GM19455 (cell line): ENCODE results near the gene ZFAND4.
"Not testable (repeated sequence)": the region's sequence is repeated elsewhere in the genome, so short reads cannot be mapped to it uniquely, and the experiment has no call there.

Experiments used
- ATAC-seq: cut with Tn5 transposase; IDR thresholded peaks from one replicate; pipeline ENCODE4 v1.9.1; 2021; ENCODE audit not compliant: unreplicated experiment

The ZFAND4 gene

DNA sequence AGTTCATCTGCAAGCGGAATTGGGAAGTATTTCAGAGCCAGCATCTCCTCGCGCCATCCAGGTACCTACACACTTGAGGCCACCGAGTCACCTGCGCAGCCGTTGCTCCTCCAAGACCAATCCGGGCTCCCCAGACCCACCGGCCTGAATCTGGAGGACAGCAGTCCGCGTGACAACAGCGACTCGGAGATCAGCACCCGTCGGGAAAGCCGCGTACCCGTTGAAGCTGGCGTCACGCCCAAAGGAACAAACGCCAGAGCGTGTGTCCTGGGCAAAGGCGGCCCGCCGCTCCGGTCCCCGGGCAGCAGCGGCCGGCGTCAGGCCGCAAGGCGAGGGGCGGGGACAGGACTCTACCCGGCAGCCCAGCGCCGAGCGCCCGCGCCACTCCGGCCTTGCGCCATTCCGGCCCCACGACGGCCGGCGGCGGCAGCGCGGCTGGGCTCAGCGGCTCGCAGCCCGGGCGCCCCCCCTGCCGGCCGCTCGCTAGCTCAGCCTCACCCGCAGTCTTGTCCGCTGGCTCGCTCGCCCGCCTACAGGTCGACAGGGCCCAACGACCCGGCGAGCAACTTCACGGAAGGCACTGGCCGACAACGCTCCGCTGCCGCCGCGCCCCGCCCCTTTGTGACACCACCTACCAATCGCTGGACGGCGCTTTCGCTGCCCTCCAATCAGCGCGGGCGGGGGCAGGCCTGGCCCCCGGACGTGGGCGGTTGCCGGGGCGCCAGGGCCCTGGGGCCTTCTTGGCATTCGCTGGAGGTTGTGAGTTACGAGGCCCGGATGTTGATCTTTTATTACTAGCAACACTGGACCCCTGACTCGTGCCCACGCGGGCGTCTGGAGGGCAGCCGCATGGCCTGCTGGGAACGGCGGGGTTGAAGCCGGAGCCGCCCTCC lies at the start of gene ZFAND4:
Gene ZFAND4, minus strand, starts transcription at position 592 of the 893 bp plus-strand sequence. CDS start 9,047 bp downstream, outside the sequence.
- peak; percentile 95 for ATAC-seq

DNA sequence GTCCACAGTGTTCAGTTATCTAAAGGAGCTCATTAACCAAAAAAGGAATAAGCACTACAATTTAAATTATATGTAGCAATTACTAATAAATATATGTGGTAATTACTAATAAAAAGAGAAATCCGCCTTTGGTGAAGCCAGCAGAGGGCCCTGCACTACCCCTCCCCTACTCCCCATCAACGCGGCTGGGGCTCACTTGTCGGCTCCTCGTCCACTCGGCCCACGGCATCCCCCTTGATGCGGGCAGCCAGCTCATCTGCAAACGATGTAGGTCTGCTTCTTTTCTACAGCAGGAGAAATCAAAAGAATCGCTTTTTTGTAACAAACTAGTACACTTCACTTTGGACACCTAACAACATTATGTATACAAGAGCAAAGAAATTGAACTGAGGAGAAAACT lies 48.9 kb upstream of the ZFAND4 start:
- not testable (repeated sequence) for ATAC-seq

DNA sequence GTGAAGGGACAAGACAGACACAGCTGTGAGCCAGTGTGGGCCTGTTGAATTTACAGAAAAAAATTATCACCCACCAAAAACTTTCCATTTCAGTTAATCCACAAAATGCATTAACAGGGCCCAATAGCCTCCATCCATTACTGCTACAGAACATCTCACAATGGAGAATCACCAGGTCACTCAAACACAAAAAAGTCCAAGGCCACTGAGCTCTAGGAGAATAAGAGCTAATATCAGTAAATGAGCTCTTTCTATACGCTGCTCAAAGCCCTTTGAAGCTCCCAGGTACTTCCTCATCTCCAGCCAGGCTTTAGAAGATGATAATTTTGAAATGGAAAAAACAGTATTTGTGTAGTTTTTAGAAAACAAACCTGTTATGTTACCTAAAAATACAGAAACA lies 45.1 kb upstream of the ZFAND4 start:
- ATAC-seq = not testable (repeated sequence)

DNA sequence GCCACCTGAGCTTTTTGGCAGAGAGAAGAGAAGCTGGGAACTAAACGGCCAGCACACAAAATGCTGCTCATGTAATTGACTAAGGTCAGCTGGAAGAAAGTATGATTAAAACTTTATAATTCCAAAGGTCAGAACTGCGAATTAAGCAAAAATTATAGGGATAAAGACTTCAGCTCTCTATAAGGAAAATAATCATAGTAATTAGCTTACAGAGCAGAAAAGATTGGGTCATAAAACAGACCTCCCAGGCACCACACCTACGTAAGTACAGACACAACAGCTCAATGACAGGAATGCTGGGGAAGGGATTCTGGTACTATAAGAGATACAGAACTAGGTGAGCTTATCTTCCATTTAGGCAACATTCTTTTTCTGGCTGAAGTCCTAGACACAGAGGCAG lies 44.5 kb upstream of the ZFAND4 start:
- ATAC-seq = not testable (repeated sequence)

DNA sequence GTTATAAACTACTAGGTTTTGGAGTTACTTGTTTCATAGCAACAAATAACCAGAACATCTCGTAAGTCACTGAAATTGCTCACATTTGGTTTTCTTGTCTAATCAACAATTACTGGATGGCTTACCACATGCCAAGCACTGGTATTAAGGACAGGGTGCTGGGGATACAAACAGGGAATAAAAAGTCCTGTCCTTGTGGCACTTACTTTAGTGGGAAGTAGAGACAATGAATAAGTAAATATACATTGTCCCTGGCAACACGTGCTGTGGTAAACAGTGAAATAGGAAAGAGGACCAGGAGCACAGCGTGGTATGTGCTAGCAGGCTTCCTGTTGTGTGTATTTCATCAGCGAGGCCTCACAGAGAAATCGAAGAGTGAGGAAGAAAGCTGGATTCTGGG lies 38.7 kb upstream of the ZFAND4 start:
- not testable (repeated sequence) for ATAC-seq

DNA sequence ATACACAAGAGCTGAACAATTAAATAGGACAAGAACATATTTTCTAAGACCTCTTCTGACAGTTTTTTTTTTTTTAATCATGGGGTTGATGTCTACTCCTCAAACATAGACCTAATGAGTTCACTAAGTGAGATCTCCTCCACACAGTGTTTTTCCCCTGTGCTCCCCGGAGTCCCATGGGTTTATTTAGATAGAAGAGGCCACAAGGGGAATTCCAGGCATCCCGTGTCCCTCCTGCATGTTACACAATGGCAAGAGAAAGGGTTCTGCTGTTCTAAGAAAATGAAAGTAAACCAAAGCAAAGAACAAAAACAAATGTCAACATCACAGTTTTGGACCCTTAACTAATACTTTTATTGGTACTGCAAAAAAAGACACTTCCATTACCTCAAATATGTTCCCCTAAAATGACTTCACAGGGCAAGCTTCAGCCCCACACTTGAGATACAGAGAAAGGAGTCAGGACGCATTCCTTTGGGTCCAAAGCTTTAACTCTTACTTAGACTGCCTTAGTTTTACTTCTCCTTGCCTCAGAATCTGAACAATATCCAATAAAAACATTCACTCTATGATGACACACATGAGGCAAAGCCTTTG lies 37.7 kb upstream of the ZFAND4 start:
- peak; percentile 71 for ATAC-seq

DNA sequence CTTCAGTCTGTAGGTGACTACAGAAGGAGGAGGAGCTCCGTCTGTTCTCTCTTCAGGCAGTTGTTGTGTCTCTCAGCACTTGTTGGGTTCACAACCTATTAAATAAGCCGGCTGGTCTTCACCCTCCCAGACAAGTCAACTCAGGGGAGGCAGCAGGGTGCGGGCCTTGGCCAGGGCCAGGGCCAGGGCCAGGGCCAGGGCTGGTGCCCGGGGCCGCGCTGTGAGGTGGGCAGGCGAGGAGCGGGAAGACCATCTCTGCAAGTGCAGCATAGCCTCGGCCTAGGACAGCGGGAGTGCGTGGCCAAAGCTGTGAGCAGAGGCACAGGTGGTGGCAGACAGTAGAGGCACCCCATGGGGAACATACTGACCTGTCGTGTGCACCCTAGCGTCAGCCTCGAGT lies 5.9 kb upstream of the ZFAND4 start:
- ATAC-seq = not testable (repeated sequence)

DNA sequence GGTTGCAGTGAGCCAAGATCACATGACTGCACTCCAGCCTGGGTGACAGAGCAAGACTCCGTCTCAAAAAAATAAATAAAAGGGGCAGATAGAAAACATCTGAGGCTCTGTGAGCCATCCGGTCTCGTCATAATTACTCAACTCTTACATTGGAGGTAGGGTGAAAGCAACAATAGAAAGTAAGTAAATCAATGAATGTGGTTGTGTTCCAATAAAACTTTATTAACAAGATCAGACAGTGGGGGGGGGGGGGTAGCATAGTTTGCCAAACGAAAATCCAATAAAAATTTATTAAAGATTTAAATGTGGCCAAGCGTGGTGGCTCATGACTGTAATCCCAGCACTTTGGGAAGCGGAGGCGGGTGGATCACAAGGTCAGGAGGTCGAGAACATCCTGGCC lies 2.8 kb upstream of the ZFAND4 start:
- no peak for ATAC-seq

DNA sequence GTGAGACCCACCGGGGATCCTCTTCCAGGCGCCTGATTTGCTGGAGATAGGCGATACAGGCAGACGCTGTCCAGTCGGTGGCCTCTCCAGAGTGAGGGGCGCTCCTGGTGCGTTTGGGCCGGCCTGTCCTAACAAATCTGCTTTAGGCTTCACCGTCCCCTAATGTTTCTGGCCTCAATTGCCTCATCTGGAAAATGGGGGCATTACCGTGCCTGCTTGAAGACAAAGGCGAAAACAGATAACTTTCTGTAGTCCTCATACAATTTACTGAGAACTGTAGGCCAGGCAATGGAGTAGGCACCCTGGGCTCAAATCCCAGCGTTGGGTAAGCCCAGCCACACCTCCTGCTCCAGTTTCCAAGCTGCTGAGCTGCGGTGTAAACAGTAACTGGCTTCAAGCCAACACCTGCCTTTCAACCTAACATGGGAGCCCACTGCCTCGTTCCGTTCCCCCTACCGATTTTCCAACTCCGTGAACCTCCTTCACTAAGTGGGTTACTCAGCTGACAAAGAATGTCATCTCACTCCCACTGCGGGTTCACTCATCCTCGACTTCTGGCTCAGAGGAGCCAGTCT lies 589 bp upstream of the ZFAND4 start:
- ATAC-seq = no peak

DNA sequence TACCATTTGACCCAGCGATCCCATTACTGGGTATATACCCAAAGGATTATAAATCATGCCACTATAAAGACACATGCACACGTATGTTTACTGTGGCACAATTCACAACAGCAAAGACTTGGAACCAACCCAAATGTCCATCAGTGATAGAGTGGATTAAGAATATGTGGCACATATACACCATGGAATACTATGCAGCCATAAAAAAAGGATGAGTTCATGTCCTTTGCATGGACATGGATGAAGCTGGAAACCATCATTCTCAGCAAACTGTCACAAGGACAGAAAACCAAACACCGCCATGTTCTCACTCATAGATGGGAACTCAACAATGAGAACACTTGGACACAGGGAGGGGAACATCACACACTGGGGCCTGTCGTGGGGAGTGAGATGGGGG lies 1.3 kb downstream of the ZFAND4 start:
- ATAC-seq = not testable (repeated sequence)

DNA sequence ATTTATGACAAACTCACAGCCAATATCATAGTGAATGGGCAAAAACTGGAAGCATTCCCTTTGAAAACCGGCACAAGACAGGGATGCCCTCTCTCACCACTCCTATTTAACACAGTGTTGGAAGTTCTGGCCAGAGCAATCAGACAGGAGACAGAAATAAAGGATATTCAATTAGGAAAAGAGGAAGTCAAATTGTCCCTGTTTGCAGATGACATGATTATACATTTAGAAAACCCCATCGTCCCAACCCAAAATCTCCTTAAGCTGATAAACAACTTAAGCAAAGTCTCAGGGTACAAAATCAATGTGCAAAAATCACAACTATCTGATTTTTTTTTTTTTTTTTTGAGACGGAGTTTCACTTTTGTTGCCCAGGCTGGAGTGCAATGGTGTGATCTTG lies 2.7 kb downstream of the ZFAND4 start:
- not testable (repeated sequence) for ATAC-seq

DNA sequence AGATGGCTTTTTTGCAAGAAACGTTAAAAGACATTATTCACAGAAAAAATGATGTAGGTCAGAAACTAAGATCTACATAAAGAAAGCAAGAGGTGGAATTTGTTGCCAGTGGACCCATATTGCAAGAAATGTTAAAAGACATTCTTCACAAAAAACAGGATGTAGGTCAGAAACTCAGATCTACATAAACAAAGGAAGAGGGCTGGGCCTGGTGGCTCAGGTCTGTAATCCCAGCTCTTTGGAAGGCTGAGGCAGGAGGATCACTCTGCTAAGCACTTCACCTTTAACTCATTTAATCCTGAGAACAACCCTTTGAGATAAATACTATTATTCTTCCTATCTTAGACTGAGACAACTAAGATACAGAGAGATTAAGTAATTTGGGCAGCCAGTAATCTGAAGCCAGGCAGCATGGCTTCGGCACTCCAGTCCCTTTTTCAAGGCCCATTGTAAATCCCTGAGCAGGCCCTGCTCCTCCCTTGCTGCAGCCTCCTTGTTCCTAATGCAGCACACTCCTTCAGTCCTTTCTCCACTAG lies 11.6 kb downstream of the ZFAND4 start:
- ATAC-seq = no peak

DNA sequence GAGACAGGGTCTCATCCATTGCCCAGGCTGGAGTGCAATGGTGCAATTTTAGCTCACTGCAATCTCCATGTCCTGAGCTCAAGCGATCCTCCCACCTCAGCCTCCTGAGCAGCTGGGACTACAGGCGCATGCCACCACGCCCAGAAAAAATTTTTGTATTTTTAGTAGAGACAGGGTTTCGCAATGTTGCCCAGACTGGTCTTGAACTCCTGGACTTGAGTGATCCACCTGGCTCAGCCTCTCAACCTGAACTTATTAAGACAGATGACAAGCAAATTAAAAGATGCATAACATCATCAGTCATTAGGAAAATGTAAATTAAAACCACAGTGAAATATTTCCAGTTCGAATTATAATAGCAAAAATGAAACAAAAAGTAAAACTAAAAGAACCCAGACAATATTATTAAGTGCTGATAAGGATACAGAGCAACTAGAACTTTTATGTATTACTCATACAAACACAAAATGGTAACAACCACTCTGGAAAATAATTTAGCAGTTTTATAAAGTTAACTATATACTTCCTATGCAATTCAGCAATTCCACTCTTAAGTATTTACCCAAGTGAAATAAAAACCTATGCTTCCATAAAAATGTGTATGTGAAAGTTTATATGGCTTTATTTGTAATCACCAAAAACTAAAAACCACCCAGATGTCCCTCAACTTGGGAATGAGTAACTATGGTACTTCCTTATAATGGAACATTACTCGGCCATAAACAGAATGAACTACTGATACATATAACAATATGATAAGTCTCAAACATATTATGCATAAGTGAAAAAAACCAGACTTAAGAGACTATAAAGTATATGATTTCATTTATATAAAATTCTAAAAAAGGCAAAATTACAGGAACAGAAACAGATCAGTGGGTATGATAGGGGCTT lies 15.3 kb downstream of the ZFAND4 start:
- ATAC-seq = no peak

DNA sequence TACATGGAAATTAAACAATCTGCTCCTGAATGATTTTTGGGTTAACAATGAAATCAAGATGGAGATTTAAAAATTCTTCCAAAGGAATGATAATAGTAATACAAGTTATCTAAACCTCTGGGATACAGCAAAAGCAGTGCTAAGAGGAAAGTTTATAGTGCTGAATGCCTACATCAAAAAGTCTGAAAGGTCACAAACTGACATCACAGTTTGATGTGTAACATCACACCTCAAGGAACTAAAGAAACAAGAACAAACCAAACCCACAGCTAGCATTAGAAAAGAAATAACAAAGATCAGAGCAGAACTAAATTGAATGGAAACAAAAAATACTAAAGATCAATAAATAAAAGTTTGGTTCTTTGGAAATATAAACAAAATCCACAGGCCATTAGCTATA lies 17.4 kb downstream of the ZFAND4 start:
- ATAC-seq = no peak

DNA sequence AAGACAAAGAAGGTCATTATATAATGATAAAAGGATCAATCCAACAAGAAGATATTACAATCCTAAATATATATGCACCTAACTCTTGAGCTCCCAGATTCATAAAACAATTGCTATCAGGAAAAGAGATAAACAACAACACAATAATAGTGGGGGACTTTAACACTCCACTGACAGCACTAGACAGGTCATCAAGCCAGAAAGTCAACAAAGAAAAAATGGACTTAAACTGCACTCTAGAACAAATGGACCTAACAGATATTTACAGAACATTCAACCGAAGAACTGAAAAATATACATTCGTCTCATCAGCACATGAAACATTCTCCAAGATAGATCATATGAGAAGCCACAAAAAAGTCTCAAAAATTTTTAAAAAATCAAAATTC lies 17.8 kb downstream of the ZFAND4 start:
- not testable (repeated sequence) for ATAC-seq

DNA sequence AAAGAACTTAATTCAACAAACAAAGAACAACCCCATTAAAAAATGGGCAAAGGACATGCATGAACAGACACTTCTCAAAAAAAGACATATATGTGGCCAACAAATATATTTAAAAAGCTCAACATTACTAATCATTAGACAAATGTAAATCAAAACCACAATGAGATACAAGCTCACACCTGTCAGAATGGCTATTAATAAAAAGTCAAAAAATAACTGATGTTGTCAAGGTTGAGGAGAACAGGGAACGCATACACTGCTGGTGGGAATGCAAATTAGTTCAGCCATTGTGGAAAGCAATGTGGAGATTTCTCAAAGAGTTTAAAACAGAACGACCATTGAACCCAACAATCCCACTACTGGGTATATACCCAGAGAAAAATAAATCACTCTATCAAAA lies 19.1 kb downstream of the ZFAND4 start:
- no peak for ATAC-seq

DNA sequence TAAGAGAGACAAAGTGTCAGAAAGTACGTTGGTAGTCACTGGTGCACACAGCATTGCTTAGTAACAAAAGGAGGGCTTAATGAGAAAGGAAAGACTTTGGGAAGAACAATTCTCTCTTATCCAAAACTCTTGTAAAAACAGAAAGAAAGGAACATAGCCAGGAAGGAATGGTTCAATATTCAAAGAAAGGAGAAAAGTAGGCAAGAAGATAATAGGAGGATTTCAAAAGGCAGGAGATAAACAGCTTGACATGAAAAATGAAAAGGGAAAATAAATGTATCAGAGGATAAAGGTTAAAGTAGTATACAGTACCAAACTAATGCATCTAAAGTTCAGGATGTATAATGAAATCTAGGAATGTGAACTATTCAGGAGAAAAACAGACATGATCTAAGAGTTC lies 20.1 kb downstream of the ZFAND4 start:
- ATAC-seq = no peak

DNA sequence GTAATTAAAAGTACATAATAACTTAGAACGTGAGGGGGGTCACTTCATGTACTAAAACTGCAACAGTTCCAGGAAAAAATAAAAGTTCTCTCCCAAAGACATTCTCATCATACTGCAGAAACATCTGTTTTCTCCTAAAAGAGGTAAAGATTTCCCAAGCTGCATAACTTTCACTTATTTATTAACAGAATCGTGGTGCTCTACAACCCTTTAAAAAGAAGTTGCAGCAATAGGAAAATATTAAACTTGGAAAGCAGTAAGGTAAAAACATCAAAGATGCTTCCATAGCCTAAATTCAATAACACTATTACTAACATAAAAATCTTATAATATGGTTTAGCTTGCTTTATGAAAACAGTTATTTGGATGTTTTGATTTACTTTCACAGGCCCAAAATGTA lies 23.3 kb downstream of the ZFAND4 start:
- ATAC-seq = no peak

DNA sequence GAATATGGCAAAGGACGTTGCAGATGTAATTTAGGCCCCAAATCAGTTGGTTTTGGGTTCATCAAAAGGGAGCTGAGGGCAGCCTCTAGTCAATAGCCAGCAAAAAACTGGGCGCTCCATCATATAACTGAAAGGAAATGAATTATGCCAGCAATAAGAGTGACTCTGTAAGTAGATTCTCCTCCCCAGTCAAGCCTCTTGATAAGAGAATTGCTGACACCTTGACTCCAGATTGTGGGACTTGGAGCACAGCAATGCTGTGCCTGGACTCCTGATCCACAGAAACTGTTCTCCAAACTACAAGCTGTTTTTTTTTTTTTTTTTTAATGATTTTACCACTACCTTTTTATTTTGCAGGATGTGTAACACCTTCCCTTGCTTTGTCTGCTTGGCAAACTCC lies 25.5 kb downstream of the ZFAND4 start:
- ATAC-seq = no peak

DNA sequence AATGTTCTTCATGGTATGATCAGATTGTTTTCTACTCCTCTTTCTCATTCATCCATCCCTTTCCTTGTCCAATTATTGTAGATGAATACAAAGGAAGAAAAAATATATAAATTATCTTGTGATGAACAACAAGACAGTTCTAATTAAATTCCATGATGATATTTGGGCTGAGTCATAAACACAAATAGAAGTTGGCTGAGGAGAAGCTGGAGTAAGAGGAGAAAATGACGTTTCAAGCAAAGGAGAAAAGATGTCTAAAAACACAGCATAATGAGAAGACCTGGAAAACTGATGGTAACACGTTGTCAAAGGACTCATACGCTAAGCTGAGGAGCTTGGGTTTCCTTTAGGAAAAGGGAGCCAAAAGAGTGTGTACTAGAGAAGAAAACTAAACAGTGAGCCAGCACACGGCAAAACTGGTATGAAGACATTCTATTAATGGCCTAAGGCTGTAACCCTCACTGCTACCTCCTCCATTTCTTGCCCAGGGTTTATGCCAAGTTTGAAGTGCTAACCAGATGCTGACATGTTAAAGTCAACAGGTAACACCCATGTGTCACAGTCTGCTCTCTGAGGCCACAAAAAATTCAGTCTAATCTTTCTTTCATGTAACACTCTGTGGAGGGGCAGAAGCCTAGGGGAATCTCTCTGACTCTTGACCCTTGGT lies 26.1 kb downstream of the ZFAND4 start:
- ATAC-seq = no peak
